ENCODE results near the gene DAGLB.

Gene DAGLB

GRCh38 chr7:6436385-6436685, 11.4 kb downstream of the DAGLB start:
- no peak for DNase-seq (ENCODE audit: extremely low read depth, low read depth)
- no peak for TF ChIP-seq CTCF (IDR thresholded peaks at IDR 0.05; ENCODE audit: low read depth, low read length)

- TF ChIP-seq CTCF (IDR thresholded peaks at IDR 0.05; ENCODE audit: low read depth, low read length) = peak; percentile 98
- no peak for DNase-seq (ENCODE audit: extremely low read depth, low read depth)
Measured at GRCh38 chr7:6435486-6436384, 12.0 kb downstream of the DAGLB start.

DNA sequence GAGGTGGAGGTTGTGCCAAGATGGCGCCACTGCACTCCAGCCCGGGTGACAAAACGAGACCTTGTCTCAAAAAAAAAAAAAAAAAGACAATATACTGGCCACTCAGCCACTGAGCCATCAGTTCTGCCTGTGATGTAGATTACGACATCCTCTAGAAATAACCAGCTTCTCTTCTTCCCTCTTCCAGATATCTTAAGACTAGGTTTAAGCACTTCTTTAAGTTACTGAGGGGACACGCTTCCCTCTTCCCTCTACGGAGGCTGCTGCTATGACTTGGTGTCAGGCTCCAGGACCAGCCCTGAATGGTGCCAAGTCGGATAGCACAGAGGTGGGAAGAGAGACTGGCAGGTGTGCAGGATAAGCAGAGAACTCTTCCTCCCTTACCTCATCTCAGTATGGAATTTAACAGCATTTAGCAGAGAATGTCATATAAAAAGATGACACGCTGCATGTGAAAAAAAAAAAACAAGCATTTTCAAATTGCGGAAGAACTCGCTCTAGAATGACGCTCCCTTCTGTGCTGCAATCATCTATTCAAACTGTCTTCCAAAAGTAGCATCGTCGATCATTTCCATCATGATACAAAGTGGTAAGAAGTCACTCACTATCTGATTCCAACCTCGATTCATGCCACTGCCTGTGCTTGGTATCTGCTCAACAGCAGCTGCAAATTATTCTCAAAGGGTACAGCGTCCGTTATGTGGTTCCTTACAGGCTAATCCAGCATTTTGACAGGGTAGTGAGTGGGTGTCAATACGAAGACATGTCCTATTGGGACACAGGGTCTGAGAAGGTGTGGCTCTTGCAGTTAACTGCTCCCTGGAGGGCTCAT, 13.8 kb downstream of the DAGLB start:
- DNase-seq (ENCODE audit: extremely low read depth, low read depth) = no peak
- TF ChIP-seq CTCF (IDR thresholded peaks at IDR 0.05; ENCODE audit: low read depth, low read length) = no peak

DNA sequence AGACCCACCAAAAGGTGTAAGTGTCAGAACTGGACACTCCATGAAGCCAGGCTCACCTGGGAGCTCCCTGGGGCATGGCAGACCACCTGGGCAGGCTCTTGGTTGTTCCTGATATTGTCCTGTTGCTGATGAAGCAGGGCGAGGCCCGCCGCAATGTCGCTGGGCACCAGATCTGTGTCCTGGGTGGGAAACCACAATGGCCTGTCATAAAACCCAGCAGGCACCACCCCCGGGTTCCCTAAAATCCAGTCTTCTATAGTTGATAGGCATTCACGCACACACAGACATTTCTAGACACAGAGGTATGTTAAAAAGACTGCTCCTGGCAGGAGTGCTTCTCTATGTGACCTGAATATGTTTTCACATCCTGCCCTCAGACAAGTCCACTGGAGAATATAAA, 15.0 kb downstream of the DAGLB start:
- TF ChIP-seq CTCF (IDR thresholded peaks at IDR 0.05; ENCODE audit: low read depth, low read length) = no peak
- DNase-seq (ENCODE audit: extremely low read depth, low read depth) = no peak

DNA sequence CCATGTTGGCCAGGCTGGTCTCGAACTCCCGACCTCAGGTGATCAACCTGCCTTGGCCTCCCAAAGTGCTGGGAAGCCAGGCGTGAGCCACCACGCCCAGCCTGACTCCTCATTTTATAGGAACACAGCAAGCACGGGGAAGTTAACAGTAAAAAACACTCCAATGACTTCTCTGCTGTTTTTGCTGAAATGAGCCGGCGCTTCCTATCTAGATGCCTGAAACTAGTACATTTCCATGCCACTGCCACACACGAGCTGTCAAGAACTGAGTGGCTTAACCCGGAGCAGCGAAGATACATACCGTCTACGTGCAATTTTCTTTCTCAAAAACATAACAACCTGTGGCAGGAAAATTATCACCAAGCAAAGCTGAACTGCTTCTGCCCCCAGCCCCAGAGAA, 16.8 kb downstream of the DAGLB start:
- no peak for DNase-seq (ENCODE audit: extremely low read depth, low read depth)
- TF ChIP-seq CTCF (IDR thresholded peaks at IDR 0.05; ENCODE audit: low read depth, low read length) = no peak

DNA sequence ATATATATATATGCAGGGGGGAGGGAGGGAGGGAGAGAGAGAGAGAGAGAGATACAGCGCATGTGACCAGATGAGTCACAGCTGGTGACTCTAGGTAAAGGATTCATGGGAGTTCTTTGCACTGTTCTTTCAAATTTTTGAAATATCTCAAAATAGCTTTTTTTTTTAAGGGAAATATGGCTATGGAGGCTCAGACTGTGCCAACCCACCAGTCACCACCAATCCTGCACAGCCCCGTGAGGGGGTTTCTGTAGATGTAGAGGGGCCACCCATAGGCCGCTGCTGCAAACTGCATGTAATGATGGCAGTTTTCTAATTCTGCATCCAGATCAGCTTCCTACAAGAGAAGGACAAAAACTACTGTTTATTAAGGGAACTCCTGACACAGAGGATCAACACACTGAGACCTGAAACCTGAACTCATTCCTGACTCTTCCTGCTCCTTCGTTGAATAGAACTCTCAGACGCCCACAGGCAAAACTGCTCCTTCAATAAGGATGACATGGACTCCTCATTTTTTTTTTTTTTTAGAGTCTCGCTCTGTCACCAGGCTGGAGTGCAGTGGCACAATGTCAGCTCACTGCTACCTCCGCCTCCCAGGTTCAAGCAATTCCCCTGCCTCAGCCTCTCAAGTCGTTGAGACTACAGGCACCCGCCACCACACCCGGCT, 17.3 kb downstream of the DAGLB start:
- peak; percentile 7 for TF ChIP-seq CTCF (IDR thresholded peaks at IDR 0.05; ENCODE audit: low read depth, low read length)
- DNase-seq (ENCODE audit: extremely low read depth, low read depth) = no peak
